DMS53 treated with DMSO at 0.1 percent for 48 hours (cell line): ENCODE measurements around the gene RAC2.
"Not testable (repeated sequence)": the region's sequence is repeated elsewhere in the genome, so short reads cannot be mapped to it uniquely, and the experiment has no call there.

Experiments used
- DNase-seq: peaks from one replicate; lab custom pipeline; 2025; ENCODE audit not compliant: unreplicated experiment; lab: John Stamatoyannopoulos, UW

RAC2 gene

DNA sequence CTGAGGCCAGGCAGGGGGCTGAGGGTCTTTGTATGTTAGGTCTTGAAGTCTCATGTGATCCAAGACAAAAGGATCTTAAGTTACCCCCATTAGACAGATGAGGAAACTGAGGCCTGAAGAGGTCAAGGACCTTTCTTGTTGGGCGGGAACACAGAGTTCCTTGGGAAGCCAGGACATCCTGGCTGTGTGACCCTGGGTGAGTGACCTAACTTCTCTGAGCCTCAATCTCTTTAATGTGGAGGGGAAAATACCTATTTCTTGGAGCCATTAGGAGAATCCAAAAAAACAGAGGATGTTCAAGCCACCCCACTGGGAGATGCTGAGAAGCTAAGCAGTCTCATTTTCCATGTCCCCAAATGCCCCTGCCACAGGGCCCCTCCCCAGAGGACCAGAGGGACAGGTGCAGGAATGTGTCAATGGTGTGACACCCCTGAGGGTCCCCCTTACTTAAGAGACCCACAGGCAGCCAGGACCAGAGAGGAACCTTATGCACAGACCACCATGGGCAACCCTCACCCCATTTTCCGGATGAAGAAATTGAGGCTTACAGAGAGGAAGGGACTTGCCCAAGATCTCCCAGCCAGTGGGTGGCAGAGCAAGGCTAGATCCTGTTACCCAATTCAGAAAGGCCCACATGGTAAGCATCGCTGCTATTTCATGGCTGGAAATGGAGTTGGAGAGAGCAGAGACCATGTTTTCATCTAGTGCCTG lies 8.0 kb downstream of the RAC2 start:
- no peak for DNase-seq

DNA sequence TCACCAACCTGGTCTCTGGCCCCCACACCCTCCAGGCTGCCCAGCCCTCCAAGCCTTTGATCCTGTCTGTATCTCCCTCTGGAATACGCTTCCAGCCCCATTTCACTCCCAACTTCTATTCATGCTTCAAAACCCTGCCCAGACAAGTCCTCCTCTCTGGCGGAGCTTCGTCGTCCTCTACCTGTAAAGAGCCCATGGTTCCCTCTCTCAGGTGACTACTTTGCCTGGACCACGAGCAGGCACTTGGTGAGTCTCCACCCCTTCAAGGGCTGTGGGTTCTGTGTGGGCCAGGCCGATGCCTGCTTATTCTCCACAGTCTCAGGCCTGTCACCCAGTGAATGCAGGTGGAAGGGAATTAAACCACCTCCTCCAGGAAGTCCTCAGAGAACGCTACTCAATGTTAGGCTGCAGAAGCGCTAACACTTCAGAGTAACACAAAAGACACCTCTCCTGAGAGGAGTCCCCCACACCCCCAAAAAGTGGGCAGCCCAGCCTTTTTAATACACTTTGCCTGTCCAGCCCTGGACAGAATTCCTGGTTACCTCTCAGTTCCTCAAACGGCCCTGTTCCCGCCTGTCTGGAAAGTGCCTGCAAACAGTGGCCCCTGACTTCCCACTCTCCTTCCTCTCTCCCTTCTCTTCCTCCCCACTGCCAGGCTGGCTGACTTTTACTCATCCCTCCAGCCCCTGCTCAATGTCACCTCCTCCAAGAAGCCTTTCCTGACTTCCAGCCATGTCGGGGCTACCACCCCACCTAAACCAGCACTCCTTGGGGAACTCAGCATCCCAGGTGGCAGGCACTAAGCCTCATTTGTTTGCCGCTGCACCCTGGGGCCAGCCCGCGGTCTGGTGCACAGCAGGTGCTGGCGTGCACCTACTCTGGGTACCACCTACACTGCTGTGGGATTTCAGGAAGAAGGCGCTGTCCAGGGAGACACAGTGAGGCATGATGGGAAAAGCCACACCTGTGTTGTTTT lies 9.0 kb downstream of the RAC2 start:
- DNase-seq = no peak

DNA sequence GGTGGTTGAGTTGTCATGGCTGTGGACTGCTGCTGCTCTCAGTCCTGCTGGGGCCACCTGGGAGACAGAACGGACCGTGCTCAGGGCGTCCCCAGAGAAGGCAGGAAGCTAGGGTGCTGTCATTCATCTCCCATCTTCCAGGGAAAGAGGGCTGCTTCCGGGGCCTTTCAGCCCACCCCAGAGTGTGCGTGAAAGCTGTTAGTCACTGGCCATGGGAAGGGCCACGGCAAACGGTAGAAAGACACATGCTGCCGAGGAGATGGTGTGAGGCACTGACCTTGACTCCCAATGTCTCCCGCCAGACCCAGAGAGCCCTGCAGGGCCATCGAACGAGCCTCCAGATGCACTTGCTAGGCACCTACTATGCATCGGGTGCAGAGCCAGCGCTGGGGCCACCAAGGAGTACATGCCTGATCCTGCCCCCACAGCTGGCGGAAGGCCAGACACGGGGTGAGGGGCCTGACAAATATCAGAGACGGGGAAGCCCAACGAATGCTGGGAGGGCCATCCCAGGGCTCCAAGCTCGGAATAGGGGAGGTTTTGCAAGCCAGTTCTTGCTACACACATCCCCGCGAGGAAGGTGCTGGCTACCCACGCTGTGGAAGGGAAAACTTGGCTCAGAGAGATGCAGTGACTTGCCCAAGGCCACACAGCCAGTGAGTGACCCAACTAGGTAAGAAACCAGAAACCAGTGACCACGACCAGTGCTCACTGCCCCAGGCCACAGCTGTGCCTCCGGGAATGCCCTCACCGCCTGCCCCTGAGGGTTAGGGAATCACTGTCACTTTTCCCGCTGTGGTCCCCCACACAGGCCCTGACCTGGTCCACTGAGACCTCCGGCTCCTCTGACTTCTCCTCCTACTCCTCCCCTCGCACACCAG lies 10.1 kb downstream of the RAC2 start:
- DNase-seq = no peak

DNA sequence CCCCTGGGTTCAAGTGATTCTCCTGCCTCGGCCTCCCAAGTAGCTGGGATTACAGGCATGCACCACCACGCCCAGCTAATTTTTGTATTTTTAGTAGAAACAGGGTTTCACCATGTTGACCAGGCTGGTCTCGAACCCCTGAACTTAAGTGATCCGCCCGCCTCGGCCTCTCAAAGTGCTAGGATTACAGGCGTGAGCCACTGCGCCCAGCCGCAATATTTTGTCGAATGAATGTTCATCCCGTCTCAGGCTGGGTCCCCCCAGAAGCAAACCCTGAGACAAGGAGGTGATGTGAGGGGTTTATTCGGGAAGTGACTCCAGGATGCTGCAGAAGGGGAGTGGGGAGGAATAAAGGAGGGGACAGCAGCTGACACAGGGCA lies 10.7 kb downstream of the RAC2 start:
- not testable (repeated sequence) for DNase-seq

DNA sequence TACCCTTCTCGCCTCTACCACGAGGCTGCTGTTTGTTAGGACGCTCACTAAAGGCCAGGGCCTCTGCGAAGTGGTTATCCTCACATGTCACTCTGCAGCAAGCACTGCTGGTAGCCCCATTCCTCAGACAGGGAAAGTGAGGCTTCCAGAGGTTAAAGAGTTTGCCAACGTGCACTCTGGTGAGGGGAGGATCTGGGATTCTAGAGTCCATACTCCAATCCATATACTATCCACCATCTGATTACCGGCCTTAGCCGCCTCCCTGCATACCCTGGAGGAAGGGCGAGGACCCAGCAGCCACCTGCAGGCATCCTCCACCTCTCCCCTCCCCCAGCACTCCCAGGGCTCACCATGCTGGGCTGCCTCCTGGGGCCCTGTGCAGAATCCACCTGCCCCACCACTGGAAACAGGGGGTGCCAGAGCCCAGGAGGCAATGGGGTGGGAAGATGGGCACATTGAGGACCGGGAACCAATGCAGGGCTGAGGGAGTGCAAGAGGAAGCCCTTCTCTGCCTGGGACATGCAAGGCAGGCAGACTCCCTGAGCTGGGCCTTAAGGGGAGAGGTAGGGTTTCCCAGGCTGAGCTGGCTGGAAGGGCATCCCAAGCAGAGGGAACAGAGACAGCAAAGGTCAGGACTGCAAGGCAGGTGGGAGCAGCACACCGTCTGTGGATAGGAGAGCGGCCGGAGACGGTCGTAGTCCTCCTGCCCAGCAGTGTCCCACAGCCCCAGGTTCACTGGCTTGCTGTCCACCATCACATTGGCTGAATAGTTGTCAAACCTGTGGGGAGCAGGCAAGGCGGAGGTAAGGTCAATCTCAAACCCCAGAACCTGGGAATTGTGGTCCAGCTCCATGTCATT lies 11.7 kb downstream of the RAC2 start:
- no peak for DNase-seq

DNA sequence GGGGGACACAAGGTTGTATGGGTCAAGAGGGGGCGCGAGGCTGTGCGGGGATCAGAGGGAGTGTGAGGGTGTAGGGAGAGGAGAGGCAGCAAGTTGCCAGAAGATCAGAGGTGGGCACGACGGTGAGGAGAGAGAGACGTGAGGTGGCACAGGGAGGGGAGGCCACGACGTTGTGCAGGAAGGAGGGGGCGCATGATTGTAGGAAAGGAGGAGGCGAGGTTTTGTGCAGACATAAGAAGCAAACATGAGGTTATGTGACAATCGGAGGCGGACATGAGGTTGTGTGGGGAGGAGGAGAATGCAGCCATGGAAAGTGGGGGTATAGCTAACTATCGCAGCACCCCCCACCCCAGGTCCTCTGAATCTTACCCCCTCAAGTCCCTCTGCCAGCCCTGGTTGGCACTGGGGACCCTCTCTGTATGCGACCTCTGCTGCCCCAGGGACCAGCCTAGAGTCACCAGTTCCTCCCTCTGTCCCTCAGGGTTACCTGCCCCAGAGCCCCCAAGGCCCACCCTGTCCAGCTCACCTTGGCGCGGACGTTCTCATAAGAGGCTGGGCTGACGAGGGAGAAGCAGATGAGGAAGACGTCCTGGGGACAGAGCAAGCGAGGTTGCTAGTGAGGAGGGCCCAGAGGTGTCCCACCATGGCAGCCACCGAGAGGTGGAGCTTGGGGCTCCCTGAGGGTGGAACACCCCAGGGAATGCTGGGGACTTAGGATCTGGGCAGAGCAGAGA lies 12.5 kb downstream of the RAC2 start:
- DNase-seq = no peak

DNA sequence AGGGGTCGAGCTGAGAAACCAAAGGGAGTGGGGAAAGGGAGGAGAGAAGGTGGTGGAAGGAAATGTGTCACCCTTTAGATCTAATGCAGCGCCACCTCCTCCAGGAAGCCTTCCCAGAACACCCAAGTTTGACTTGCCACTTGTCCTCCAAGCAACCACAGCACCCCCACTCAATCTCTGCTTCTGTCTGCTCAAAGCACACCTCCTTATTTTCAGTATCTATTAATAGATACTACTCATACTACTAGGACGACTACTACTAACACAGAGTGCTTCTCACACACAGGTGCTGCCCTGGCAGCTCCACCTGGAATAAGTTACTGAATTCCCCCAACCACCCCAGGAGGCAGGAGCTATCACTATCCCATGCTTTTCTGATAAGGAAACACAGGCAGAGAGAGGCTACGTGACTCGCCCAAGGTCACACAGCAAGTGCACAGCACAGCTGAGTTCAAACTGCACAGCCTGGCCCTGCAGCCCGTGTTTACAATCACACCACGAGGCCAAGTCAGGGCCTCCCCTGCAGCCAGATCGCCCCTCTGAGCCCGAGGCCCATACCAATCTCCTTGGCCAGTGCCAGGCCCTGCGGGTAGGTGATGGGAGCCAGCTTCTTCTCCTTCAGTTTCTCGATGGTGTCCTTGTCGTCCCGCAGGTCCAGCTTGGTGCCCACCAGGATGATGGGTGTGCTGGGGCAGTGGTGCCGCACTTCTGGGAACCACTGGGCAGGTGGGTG lies 13.2 kb downstream of the RAC2 start:
- no peak for DNase-seq

DNA sequence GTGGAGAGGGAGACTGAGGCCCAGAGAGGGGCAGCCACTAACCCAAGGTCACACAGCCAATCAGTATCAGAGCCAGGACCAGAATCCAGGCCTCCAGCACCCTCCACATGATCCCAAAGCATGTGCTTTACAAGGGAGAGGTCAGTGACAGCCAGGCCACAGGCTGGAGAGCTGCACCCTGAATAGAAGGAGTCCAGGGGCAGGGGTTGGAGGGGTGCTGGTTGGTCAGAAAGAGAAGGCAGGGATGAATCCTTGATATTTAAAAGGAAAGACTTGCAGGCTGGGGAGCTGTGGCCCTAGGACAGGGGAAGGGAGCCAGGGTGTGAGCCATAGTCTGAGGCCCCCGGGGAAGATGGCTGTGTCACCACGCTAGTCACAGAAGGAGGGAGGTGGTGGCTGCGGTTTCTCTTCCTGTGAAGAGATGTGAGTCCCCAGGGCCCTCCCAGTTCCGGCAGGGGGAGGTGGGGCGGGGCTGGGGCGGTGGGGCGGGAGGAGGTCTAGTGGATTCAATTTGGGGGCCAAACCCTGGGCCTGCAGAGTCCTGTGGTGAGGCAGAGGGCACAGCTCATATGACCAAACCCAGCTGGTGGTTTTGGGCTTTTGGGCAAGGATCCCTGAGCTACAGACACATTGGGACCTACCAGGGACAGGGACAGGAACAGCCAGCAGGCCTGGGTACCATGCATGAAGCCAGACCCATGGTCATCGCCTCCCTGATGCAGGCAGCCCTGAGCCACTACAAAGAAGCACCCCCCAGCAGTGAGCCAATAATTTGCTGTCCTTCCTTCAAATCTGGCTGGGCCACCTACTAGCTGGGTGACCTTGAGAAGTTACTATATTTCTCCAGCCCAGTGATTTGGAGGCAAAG lies 14.0 kb downstream of the RAC2 start:
- DNase-seq = no peak

DNA sequence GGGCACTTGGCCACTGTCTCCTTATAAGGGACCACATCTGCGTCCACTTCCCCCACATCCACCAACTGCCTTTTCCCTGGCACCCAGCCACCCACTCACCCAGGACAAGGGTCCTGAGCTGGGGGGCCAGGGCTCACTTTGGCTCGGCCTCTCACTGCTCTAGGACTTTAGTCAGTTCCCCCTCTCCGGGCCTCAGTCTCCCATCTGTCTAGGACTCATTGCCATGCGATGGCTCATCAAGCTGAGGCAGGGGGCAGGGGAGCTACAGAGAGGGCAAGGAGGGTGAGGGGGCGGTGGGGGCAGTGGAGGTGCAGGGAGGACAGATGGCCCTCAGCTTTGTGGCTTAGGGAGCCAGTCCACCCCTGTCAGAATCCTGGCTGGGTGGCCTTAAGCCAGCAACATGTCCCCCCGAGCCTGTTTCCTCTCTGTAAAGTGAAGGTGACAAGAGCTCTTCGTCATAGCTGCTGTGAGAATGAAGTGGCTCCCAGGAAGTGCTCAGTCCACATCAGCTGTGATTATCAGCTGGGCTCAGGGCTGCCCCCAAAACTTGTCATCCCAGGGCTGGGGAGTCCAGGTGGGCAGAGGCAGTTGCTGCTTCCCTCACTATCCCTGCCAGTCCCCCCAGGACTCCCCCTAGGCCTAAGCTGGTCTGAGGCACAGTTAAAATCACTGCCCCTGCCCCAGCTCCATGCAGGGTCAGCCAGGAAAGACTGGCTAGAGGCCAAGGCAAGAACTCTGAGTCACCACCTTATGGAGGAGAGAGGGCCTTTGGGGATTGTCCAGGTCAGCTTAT lies 14.9 kb downstream of the RAC2 start:
- no peak for DNase-seq

DNA sequence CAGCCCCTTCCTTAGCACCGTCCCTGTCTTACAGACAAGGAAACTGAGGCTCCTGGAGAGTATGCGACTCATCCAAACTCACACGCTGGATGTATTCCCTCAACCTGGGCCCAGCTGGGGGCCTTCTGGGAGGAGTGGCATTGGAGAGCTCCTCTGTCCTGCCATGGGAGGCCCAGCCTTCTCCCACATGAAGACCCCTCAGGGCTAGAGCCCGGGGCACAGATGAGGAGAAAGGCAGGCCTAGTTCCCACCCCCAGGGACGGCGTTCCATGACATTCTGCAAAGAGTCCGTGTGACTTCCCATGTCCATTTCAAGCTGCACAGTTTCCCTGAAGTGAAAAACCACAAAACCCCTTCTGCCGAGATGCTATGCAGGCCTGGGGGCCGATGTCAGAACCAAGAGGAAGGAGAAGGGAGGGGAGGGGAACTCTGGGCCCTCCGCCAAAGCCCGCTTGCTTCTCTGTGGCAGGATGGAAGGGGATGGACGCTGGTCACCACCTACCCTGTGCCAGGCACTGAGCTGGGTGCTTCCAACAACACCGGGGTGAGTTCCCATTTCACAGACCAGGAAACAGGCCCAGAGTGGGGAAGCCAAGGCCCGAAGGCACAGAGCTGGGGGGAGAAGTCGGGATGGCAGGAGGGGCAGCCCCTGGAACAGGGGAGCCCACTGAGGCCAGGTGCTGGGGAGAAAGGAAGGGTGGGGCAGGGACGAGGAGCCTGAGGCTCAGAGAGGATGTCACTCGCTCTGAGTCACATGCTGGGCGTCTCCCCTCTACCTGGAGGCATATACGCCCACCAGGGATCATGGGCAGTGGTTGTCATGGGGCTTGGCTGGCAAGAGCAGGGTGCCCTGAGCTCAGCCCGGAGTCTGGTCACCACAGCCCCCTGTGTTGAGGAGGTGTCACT lies 15.7 kb downstream of the RAC2 start:
- no peak for DNase-seq

DNA sequence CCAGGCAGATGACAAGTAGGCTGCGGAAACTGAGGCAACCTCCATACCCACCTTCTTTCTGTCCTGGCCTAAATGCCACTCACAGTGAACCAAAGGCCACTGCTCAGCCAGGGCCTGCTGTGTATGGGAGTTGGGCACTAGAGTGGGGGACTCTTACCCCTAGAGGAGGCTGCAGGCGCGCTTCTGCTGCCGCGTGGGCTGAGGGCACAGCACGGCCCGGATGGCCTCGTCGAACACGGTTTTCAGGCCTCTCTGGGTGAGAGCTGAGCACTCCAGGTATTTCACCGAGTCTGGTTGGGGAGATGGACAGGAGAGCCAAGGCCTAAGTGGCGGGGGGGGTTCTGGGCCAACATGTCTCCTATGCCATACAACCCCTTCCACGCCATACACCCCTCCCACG lies 17.6 kb downstream of the RAC2 start:
- no peak for DNase-seq

DNA sequence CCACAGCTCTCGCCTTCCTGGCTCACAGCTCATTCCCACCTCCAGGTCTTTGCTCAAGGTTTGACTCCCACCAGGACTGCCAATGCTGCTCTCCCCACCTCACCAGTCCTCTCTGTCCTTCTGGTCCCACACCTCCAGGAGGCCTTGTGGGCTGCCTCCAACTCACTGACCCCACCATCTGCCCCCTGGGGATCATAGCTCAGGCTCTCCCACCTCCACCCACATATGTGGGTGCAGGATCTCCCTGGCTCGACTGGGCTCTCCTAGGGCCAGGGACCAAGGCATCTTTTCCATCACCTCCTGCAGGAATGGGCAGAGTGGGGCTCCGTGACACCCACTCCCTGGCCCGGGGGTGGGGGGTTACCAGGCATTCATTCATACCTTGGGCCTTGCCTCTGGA lies 18.0 kb downstream of the RAC2 start:
- DNase-seq = no peak

DNA sequence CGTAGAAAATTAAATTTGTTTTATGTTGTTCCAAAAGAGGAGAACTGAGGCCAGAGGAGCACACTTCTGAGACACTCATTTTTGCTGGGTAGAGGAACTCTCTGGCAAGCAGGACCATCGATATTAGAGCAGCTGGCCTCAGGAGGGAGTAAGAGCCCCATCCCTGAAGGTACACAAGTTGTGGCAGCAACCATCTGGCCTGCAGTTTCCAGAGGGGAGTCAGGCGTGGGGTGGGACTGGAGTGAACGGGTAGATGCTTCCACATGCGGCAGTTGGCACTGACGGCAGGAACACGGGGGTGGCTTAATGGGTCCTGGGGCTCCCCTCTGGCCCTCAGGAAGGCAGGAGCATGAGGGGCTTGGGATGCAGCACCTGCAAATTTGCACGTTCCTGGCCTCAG lies 18.6 kb downstream of the RAC2 start:
- DNase-seq = no peak

DNA sequence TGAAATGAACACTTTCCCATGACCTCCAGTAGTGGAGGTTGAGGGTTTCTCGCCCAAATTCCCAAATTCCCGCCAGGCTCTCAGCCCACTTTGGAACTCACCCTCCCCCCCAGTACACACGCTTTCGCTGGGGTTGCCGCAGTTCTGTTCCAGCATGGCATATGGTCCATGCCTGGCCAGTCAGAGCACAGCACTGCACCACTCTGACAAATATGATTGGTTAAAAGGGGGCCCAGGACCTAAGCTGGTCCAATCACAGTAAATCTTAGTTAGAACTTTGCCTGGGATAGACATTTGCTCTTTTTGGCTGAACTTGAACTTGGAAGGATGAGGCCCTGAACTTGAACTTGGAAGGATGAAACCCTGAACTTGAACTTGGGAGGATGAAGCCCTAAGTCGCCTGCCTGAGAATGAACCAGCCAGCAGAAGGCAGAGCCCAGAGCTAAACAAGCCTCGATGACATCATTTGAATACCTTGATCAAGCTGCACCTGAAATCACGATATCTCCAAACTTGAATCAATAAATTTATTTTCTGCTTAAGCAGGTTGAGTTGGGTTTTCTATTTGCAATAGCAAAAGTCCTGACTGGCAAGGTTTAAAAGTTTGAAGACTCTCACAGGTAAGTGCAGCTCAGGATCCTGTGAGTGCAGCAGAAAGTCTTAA lies 19.2 kb downstream of the RAC2 start:
- no peak for DNase-seq

DNA sequence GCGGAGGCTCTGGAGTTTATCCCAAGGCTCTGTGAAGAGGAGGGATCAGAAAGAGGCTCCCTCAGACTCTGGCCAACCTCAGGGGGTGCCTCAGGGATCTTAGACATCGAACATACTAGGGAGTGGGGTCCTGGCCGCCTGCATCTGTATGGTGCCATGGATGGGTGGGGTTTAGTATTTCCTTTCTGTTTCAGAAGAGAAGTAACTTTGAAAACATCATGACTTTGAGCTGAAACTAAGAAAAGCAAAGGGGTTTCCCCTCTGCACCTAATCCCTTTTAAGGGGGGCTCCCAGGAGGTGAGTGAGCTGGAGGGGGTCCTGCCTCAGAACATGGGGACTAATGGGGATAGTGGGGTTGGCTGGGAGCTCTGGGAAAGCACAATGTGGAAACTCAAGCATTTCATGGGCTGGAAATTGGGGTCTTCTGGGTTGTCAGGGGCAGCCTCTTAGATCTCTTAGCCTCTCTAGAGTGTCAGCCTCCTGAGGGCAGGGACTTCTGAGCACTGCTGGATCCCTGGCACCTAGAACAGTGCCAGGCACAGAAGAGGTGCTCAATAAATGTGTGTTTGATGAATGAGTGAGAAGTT lies 20.0 kb downstream of the RAC2 start:
- no peak for DNase-seq
